HCT116 (cell line): ENCODE data around the gene OSBPL5. TPM values are rescaled to one million over a fixed set of nuclear protein-coding genes. Genes with fewer than 3 reads are reported as not detected.

ENCODE experiments used
- ATAC-seq: fragments of 200-7000 bp; cut with Tn5 transposase; 2 replicates; pipeline ENCODE4 v1.9.1; 2020; ENCODE audit warnings: mild to moderate bottlenecking, moderate library complexity
- BruUV-seq: library from RNA; stranded (reverse); fragments of 400-500 nt; replicated peaks from 2 replicates; lab custom pipeline; 2021; lab: Mats Ljungman, UMichigan
- CTCF ChIA-PET: fragments of 300-600 bp; sonication (Branson Sonifier 250); formaldehyde crosslinking; loops from one replicate; lab custom pipeline; 2021; ENCODE audit warnings: antibody characterized with exemption; lab: Charles Lee
- POLR2A ChIA-PET: fragments of 300-600, 350-600 bp; sonication (Branson Sonifier 250); formaldehyde crosslinking; loops from one replicate; lab custom pipeline; 2021; ENCODE audit warnings: antibody characterized with exemption; lab: Charles Lee
- RAD21 ChIA-PET, 2 experiments: fragments of 300-600 bp; sonication (Branson Sonifier 250); formaldehyde crosslinking; loops; one replicate each; lab custom pipeline; 2023; ENCODE audit warnings: low total read pairs in 2 of 2; ENCODE audit not compliant: uncharacterized antibody in 2 of 2, unreplicated experiment in 2 of 2, low non-redundant PET in 1 of 2; lab: Charles Lee
- DNase-seq: peaks from one replicate; pipeline ENCODE4 v3.0.0-alpha.2; 2010; ENCODE audit warnings: low read depth, low spot score
- H2AFZ ChIP-seq: fragments of 200-600 bp; shearing (Covaris generic), sonication (generic); 2 replicates; pipeline ENCODE4 v1.6.1; 2017; ENCODE audit warnings: low read depth, mixed run types, mixed read lengths, antibody characterized with exemption, low read length; ENCODE audit not compliant: poor library complexity, severe bottlenecking
- H3K27ac ChIP-seq: 2 replicates; pipeline ENCODE4 v1.5.1; 2012; ENCODE audit warnings: low read depth, low read length
- H3K27me3 ChIP-seq: fragments of 200-600 bp; sonication (generic); 2 replicates; pipeline ENCODE4 v1.6.1; 2016; ENCODE audit warnings: mixed run types, low read length, mixed read lengths; ENCODE audit not compliant: insufficient read depth
- H3K36me3 ChIP-seq, 2 experiments: fragments of 200-500 bp in 1 of 2; fragments of 200-600 bp in 1 of 2; sonication (Bioruptor generic) in 1 of 2; sonication (generic) in 1 of 2; 2 replicates each; pipeline versions ENCODE4 v1.5.1 to v1.6.1; 2014 to 2016; ENCODE audit warnings: low read length in 2 of 2, inconsistent platforms in 1 of 2, mixed read lengths in 1 of 2, mixed run types in 1 of 2; ENCODE audit not compliant: insufficient read depth in 2 of 2, control insufficient read depth in 1 of 2
- H3K4me1 ChIP-seq, 2 experiments: fragments of 200-600 bp in 1 of 2; sonication (generic) in 1 of 2; 2 replicates each; pipeline versions ENCODE4 v1.5.1 to v1.6.1; 2012 to 2017; ENCODE audit warnings: low read length in 2 of 2, inconsistent platforms in 1 of 2, mild to moderate bottlenecking in 1 of 2, mixed read lengths in 1 of 2, mixed run types in 1 of 2, moderate library complexity in 1 of 2; ENCODE audit not compliant: insufficient read depth in 2 of 2, control insufficient read depth in 1 of 2
- H3K4me2 ChIP-seq: fragments of 200-600 bp; sonication (generic); 2 replicates; pipeline ENCODE4 v1.6.1; 2017; ENCODE audit warnings: mixed run types, low read length, mixed read lengths
- H3K4me3 ChIP-seq, 2 experiments: fragments of 200-600 bp in 1 of 2; sonication (generic) in 1 of 2; replicated peaks in 1 of 2; 2 replicates each; pipeline ENCODE4 v1.5.1; 2011 to 2016; ENCODE audit warnings: low read length in 2 of 2, control low read depth in 1 of 2, low read depth in 1 of 2, mild to moderate bottlenecking in 1 of 2, mixed read lengths in 1 of 2, mixed run types in 1 of 2
- H3K79me2 ChIP-seq: fragments of 200-600 bp; sonication (generic); 2 replicates; pipeline ENCODE4 v1.6.1; 2017; ENCODE audit warnings: mild to moderate bottlenecking, mixed run types, low read length, moderate library complexity, mixed read lengths; ENCODE audit not compliant: insufficient read depth
- H3K9ac ChIP-seq: fragments of 200-600 bp; sonication (generic); 2 replicates; pipeline ENCODE4 v1.6.1; 2016; ENCODE audit warnings: low read length, mixed read lengths
- H3K9me2 ChIP-seq: fragments of 200-600 bp; sonication (generic), shearing (Covaris generic); 2 replicates; pipeline ENCODE4 v1.6.1; 2017; ENCODE audit warnings: mixed run types, mild to moderate bottlenecking, moderate library complexity; ENCODE audit not compliant: insufficient read depth
- H3K9me3 ChIP-seq, 2 experiments: fragments of 200-500 bp in 1 of 2; fragments of 200-600 bp in 1 of 2; sonication (Bioruptor generic) in 1 of 2; sonication (generic) in 1 of 2; 2 replicates each; pipeline ENCODE4 v1.6.1; 2014 to 2017; ENCODE audit warnings: low read length in 2 of 2, mixed read lengths in 2 of 2, inconsistent platforms in 1 of 2, low read depth in 1 of 2, mild to moderate bottlenecking in 1 of 2, mixed run types in 1 of 2, moderate library complexity in 1 of 2; ENCODE audit not compliant: control insufficient read depth in 1 of 2, insufficient read depth in 1 of 2
- H4K20me1 ChIP-seq: fragments of 200-600 bp; sonication (generic), shearing (Covaris generic); 2 replicates; pipeline ENCODE4 v1.6.1; 2017; ENCODE audit warnings: mixed run types, mild to moderate bottlenecking, moderate library complexity; ENCODE audit not compliant: insufficient read depth
- CBX3 ChIP-seq: IDR thresholded peaks from 2 replicates; pipeline ENCODE4 v1.6.1; 2012; ENCODE audit warnings: low read depth
- CEBPB ChIP-seq: IDR thresholded peaks from 2 replicates; pipeline ENCODE4 v1.6.1; 2012; ENCODE audit warnings: low read depth
- CTCF ChIP-seq, 3 experiments: fragments of 200-600 bp in 1 of 3; sonication (generic) in 1 of 3; IDR thresholded peaks in 2 of 3; conservative IDR thresholded peaks in 1 of 3; 2 replicates each; pipeline ENCODE4 v1.5.1; 2012 to 2017; ENCODE audit warnings: low read depth in 2 of 3, low read length in 2 of 3, antibody characterized with exemption in 1 of 3, borderline replicate concordance in 1 of 3, control low read depth in 1 of 3, mild to moderate bottlenecking in 1 of 3, mixed read lengths in 1 of 3, mixed run types in 1 of 3, moderate library complexity in 1 of 3; ENCODE audit not compliant: insufficient read depth in 1 of 3
- EGR1 ChIP-seq: IDR thresholded peaks from 2 replicates; pipeline ENCODE4 v1.6.1; 2012; ENCODE audit warnings: low read depth
- ELF1 ChIP-seq: IDR thresholded peaks from 2 replicates; pipeline ENCODE4 v1.6.1; 2012; ENCODE audit warnings: low read depth, borderline replicate concordance
- EZH2 ChIP-seq: fragments of 200-600 bp; sonication (generic); IDR thresholded peaks from 2 replicates; pipeline ENCODE4 v1.6.1; 2017; ENCODE audit warnings: antibody characterized with exemption, mixed run types
- FOSL1 ChIP-seq: IDR thresholded peaks from 2 replicates; pipeline ENCODE4 v1.6.1; 2012; ENCODE audit warnings: low read depth
- JUND ChIP-seq: IDR thresholded peaks from 2 replicates; pipeline ENCODE4 v1.6.1; 2012
- MAX ChIP-seq: IDR thresholded peaks from 2 replicates; pipeline ENCODE4 v1.6.1; 2012
- POLR2A ChIP-seq: IDR thresholded peaks from 2 replicates; pipeline ENCODE4 v1.7.0; 2011; ENCODE audit warnings: borderline replicate concordance; ENCODE audit not compliant: insufficient read depth, insufficient read length; ENCODE audit errors: extremely low read depth
- POLR2AphosphoS5 ChIP-seq: IDR thresholded peaks from 2 replicates; pipeline ENCODE4 v1.6.1; 2011; ENCODE audit warnings: mild to moderate bottlenecking, low read depth, low read length, moderate library complexity
- RAD21 ChIP-seq: IDR thresholded peaks from 2 replicates; pipeline ENCODE4 v1.6.1; 2012; ENCODE audit warnings: low read depth, mild to moderate bottlenecking
- REST ChIP-seq: IDR thresholded peaks from 2 replicates; pipeline ENCODE4 v1.6.1; 2012; ENCODE audit warnings: low read depth
- SP1 ChIP-seq: IDR thresholded peaks from 2 replicates; pipeline ENCODE4 v1.6.1; 2012; ENCODE audit warnings: low read depth
- SRF ChIP-seq: IDR thresholded peaks from 2 replicates; pipeline ENCODE4 v1.6.1; 2012; ENCODE audit warnings: low read depth
- YY1 ChIP-seq: IDR thresholded peaks from 2 replicates; pipeline ENCODE4 v1.6.1; 2011; ENCODE audit warnings: low read length, low read depth, moderate library complexity, mild to moderate bottlenecking; ENCODE audit not compliant: insufficient replicate concordance; ENCODE audit errors: extremely low read depth
- ZBTB33 ChIP-seq: IDR thresholded peaks from 2 replicates; pipeline ENCODE4 v1.6.1; 2011; ENCODE audit warnings: mild to moderate bottlenecking, low read length, moderate library complexity; ENCODE audit not compliant: insufficient replicate concordance; ENCODE audit errors: extremely low read depth
- ZFX ChIP-seq: fragments of 450-650 bp; IDR thresholded peaks from 2 replicates; pipeline ENCODE4 v1.6.1; 2017
- ZNF274 ChIP-seq: fragments of 200-500 bp; sonication (Bioruptor generic); IDR thresholded peaks from 2 replicates; pipeline ENCODE4 v1.6.1; 2014; ENCODE audit warnings: mild to moderate bottlenecking, low read depth, low read length, inconsistent platforms
- intact Hi-C: fragments of 100-400 bp; cut with micrococcal nuclease; formaldehyde crosslinking; loops from 2 replicates; pipeline ENCODE4 v1.10.0; 2022
- total RNA-seq: library from RNA; stranded (reverse); gene quantifications from one replicate; pipeline ENCODE4 v1.2.1, GENCODE V29; 2021; ENCODE audit not compliant: unreplicated experiment

Gene OSBPL5
- total RNA-seq, 1 experiment from 2014 or later = 44.2 TPM

GRCh38 chr11:3177931-3178330, 12.8 kb upstream of the OSBPL5 start:
- TF ChIP-seq EZH2 (no peak), EGR1 (no peak), YY1 (no peak), CBX3 (no peak), FOSL1 (no peak), SRF (no peak), JUND (no peak), SP1 (no peak), POLR2A (no peak), ZNF274 (no peak), POLR2AphosphoS5 (no peak), CEBPB (no peak), ZBTB33 (no peak), REST (no peak), ELF1 (no peak), RAD21 (no peak), MAX (no peak), ZFX (no peak), CTCF (IDR thresholded peaks at IDR 0.05 in 2 of 3, conservative IDR thresholded peaks at IDR 0.05 in 1 of 3; ENCODE audit: borderline replicate concordance in 1 of 3, insufficient read depth in 1 of 3, low read depth in 2 of 3, low read length in 2 of 3) (no peak)
- TF ChIP-seq, all 23 proteins: peak for 0
- Histone ChIP-seq H4K20me1 (no peaks in the 10 kb centered on the region), H3K79me2 (no peaks in the 10 kb centered on the region), H3K9me3 (peaks cover 0 to 9% of the 10 kb centered on the region in 2 experiments; a peak in 1 of 4 replicates), H3K36me3 (no peaks in the 10 kb centered on the region), H3K9ac (no peak overlapping the region), H2AFZ (no peak overlapping the region), H3K4me2 (no peak overlapping the region), H3K27ac (no peak overlapping the region), H3K27me3 (no peaks in the 10 kb centered on the region), H3K4me3 (no peak overlapping the region), H3K4me1 (no peaks in the 10 kb centered on the region), H3K9me2 (no peaks in the 10 kb centered on the region)
- DNase-seq = no peak
- BruUV-seq = no TSS peak
- intact Hi-C loops = no loop called here
- no peak for ATAC-seq
- CTCF ChIA-PET = no interaction called here
- RAD21 ChIA-PET = no interaction called here
- POLR2A ChIA-PET = no interaction called here
